ENCODE measurements around the gene NPR2.

Gene NPR2

GRCh38 chr9:35748858-35749514 lies 42.4 kb upstream of the NPR2 start, which contains the start of the genes GBA2 and RGP1:
GBA2 (minus strand) TSS chr9:35749228; CDS start chr9:35748704, 524 bp downstream.
RGP1 (plus strand) TSS chr9:35749287; CDS start chr9:35749756, 469 bp downstream.
- no peak for DNase-seq (ENCODE audit: extremely low read depth, low read depth)
- TF ChIP-seq CTCF (IDR thresholded peaks at IDR 0.05; ENCODE audit: low read depth, low read length): no peak

- no peak for TF ChIP-seq CTCF (IDR thresholded peaks at IDR 0.05; ENCODE audit: low read depth, low read length)
- no peak for DNase-seq (ENCODE audit: extremely low read depth, low read depth)
Measured at GRCh38 chr9:35749515-35750255, 41.7 kb upstream of the NPR2 start.

GRCh38 chr9:35750256-35750531 lies 41.2 kb upstream of the NPR2 start:
- no peak for TF ChIP-seq CTCF (IDR thresholded peaks at IDR 0.05; ENCODE audit: low read depth, low read length)
- DNase-seq (ENCODE audit: extremely low read depth, low read depth): no peak

DNA sequence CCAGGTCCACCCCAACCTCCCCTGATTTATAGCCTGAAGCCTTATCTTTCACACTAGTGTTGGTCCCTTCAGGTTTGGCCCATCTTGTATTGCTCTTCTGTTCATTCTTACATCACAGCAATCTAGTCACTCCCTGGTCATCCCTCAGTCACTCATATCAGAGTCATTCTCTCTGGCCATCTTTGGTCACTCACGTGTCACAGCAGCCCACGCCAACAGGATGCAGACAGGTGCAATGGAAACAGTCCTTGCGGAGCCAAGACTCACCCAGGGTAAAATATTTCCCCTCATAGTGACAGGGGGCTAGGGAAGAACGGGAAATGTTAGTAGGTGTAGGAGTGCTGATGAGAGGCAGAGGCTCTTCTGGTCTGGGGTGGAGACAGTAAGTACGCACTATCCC lies 37.9 kb upstream of the NPR2 start:
- no peak for TF ChIP-seq CTCF (IDR thresholded peaks at IDR 0.05; ENCODE audit: low read depth, low read length)
- no peak for DNase-seq (ENCODE audit: extremely low read depth, low read depth)

- no peak for TF ChIP-seq CTCF (IDR thresholded peaks at IDR 0.05; ENCODE audit: low read depth, low read length)
- DNase-seq (ENCODE audit: extremely low read depth, low read depth): no peak
Measured at GRCh38 chr9:35754264-35754663, 37.1 kb upstream of the NPR2 start, which contains the start of gene MSMP. MSMP (minus strand) TSS chr9:35754276; CDS start chr9:35754129, 147 bp downstream.

DNA sequence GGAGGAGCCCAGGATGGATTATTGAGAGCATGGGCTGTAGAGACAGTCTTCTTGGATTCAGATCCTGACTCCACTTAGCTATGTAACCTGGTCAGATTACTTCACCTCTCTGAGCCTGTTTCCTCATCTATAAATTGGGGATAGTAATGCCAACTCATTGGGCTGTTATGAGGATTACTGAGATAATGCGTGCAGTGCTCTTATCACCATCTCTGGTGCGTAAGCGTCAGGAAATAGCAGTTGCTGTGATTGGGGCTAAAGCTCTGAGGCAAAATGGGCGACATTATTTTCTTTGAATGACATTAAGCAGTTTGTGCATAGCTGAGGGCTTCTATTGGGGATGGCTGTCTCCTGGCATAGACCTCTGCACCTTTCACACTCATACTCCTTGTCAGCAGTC lies 36.3 kb upstream of the NPR2 start:
- DNase-seq (ENCODE audit: extremely low read depth, low read depth): no peak
- TF ChIP-seq CTCF (IDR thresholded peaks at IDR 0.05; ENCODE audit: low read depth, low read length): no peak
